Panc1 (cell line): ENCODE data around the gene RMI1. TPM values are rescaled to one million over a fixed set of nuclear protein-coding genes. Genes with fewer than 3 reads are reported as not detected.

Source experiments
- ATAC-seq: fragments of 200-7000 bp; cut with Tn5 transposase; 2 replicates; pipeline ENCODE4 v1.9.1; 2020; ENCODE audit warnings: mild to moderate bottlenecking, moderate library complexity
- BruUV-seq: library from RNA; stranded (reverse); fragments of 400-500 nt; replicated peaks from 2 replicates; lab custom pipeline; 2021; lab: Mats Ljungman, UMichigan
- CTCF ChIA-PET: fragments of 300-600 bp; sonication (Branson Sonifier 250); formaldehyde crosslinking; loops from one replicate; lab custom pipeline; 2022; ENCODE audit warnings: antibody characterized with exemption; lab: Charles Lee
- POLR2A ChIA-PET: fragments of 300-600 bp; sonication (Branson Sonifier 250); formaldehyde crosslinking; loops from one replicate; lab custom pipeline; 2022; ENCODE audit warnings: antibody characterized with exemption; lab: Charles Lee
- DNase-seq: peaks from one replicate; pipeline ENCODE4 v3.0.0-alpha.2; 2010; ENCODE audit warnings: low read depth, low spot score
- H3K27ac ChIP-seq: 2 replicates; pipeline ENCODE4 v1.5.1; 2011; ENCODE audit warnings: mild to moderate bottlenecking, low read length, inconsistent platforms
- H3K27me3 ChIP-seq: fragments of 200-500 bp; sonication (Bioruptor generic); 2 replicates; pipeline ENCODE4 v1.6.0; 2014; ENCODE audit warnings: low read length, inconsistent platforms; ENCODE audit not compliant: control insufficient read depth, insufficient read depth
- H3K36me3 ChIP-seq: fragments of 200-500 bp; sonication (Bioruptor generic); 2 replicates; pipeline ENCODE4 v1.5.1; 2014; ENCODE audit warnings: inconsistent platforms, mild to moderate bottlenecking, low read length, moderate library complexity; ENCODE audit not compliant: control insufficient read depth, insufficient read depth
- H3K4me1 ChIP-seq: 2 replicates; pipeline ENCODE4 v1.5.1; 2011; ENCODE audit warnings: inconsistent platforms, mild to moderate bottlenecking, low read length, moderate library complexity; ENCODE audit not compliant: control insufficient read depth, insufficient read depth
- H3K4me3 ChIP-seq, 2 experiments: 2 replicates each; pipeline ENCODE4 v1.5.1; 2011 to 2012; ENCODE audit warnings: low read depth in 2 of 2, low read length in 2 of 2, mild to moderate bottlenecking in 2 of 2, inconsistent platforms in 1 of 2, moderate library complexity in 1 of 2
- H3K9me3 ChIP-seq: fragments of 200-500 bp; sonication (Bioruptor generic); 2 replicates; pipeline ENCODE4 v1.5.1; 2014; ENCODE audit warnings: low read depth, mild to moderate bottlenecking, inconsistent platforms, low read length, moderate library complexity; ENCODE audit not compliant: control insufficient read depth, insufficient read depth
- POLR2AphosphoS5 ChIP-seq: IDR thresholded peaks from 2 replicates; pipeline ENCODE4 v1.6.1; 2012; ENCODE audit warnings: mild to moderate bottlenecking, low read depth, low read length, moderate library complexity
- SIN3A ChIP-seq: IDR thresholded peaks from 2 replicates; pipeline ENCODE4 v1.6.1; 2012; ENCODE audit warnings: low read depth, mild to moderate bottlenecking, low read length, moderate library complexity, borderline replicate concordance; ENCODE audit not compliant: insufficient read depth
- TCF7L2 ChIP-seq: IDR thresholded peaks from 2 replicates; pipeline ENCODE4 v1.6.1; 2011; ENCODE audit warnings: mild to moderate bottlenecking, low read depth, low read length, inconsistent platforms
- in situ Hi-C: cut with HindIII; loops from 2 replicates; pipeline ENCODE4 v1.10.0; 2016; ENCODE audit warnings: low sequenced_read_pairs, low pct_unique_long_range_greater_than_20kb
- intact Hi-C: fragments of 100-400 bp; cut with micrococcal nuclease; formaldehyde crosslinking; loops from one replicate; pipeline ENCODE4 v1.10.0; 2022; ENCODE audit not compliant: unreplicated experiment
- total RNA-seq: library from RNA; stranded (reverse); gene quantifications from one replicate; pipeline ENCODE4 v1.2.1, GENCODE V29; 2021; ENCODE audit not compliant: unreplicated experiment
- TF ChIP-seq, protein P1 (sequence below): fragments of 450-650 bp; IDR thresholded peaks from 2 replicates; pipeline ENCODE4 v1.5.1; 2017; ENCODE audit warnings: mild to moderate bottlenecking
- TF ChIP-seq, protein P2 (sequence below), 2 experiments: IDR thresholded peaks; 2 replicates each; pipeline ENCODE4 v1.6.1; 2011 to 2012; ENCODE audit warnings: low read depth in 2 of 2, control low read depth in 1 of 2, low read length in 1 of 2, mild to moderate bottlenecking in 1 of 2, moderate library complexity in 1 of 2; ENCODE audit not compliant: insufficient read depth in 1 of 2

RMI1 gene
- total RNA-seq, 1 experiment from 2014 or later = 14.6 TPM

DNA sequence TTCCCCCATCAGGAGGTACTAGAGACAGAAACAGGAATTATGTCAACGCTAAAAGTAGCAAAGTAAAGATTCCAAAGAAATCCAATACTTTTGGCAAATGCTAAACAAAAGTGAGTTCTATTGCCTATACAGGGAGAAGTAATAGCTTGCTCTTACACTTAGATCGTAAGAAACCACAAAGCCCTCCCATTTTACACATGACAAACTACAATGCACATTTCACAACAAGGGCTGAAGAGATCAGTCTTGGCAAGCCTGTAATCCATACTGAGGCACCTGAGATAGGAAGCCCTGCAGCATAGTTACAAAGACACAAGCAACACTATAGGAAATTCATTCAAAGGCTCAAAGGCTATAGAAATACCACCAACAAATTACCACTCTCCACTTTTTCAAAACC, 8.3 kb upstream of the RMI1 start:
- no peak for ATAC-seq
- intact Hi-C loops = no loop called here
- H3K9me3 ChIP-seq = no peaks in the 10 kb centered on the region

DNA sequence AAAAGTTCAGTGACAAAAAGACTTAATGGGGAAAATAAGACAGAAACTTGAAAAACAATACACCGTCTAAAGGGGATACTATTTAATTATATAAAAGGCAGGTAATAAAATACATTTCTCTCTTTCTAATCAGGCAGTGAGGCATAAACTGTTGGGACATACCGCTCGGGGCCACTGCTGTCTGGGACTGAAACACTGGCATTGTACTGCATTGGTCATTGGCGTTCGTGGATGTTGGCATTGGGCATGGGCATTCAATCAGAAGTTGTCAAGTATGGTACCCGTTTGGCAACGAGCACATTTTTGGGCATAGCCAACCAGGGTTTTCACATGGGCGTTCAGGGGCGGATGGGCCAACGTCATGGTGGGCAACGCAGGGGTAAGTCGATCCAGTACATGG, 5.3 kb upstream of the RMI1 start:
- no TSS peak for BruUV-seq
- Histone ChIP-seq H3K9me3 (no peaks in the 10 kb centered on the region), H3K27me3 (no peaks in the 10 kb centered on the region), H3K4me3 (no peak overlapping the region), H3K27ac (no peak overlapping the region), H3K4me1 (peaks cover 10% of the 10 kb centered on the region; the same call in 1 of the 2 replicates), H3K36me3 (peaks cover 77% of the 10 kb centered on the region)
- ChIA-PET CTCF (no interaction called here), POLR2A (no interaction called here)
- ATAC-seq = no peak
- no peak for DNase-seq
- intact Hi-C loops = no loop called here
- in situ Hi-C loops = no loop called here
- TF ChIP-seq, protein P1, sequence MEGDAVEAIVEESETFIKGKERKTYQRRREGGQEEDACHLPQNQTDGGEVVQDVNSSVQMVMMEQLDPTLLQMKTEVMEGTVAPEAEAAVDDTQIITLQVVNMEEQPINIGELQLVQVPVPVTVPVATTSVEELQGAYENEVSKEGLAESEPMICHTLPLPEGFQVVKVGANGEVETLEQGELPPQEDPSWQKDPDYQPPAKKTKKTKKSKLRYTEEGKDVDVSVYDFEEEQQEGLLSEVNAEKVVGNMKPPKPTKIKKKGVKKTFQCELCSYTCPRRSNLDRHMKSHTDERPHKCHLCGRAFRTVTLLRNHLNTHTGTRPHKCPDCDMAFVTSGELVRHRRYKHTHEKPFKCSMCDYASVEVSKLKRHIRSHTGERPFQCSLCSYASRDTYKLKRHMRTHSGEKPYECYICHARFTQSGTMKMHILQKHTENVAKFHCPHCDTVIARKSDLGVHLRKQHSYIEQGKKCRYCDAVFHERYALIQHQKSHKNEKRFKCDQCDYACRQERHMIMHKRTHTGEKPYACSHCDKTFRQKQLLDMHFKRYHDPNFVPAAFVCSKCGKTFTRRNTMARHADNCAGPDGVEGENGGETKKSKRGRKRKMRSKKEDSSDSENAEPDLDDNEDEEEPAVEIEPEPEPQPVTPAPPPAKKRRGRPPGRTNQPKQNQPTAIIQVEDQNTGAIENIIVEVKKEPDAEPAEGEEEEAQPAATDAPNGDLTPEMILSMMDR = no peak
- TF ChIP-seq TCF7L2 = no peak
- no peak for TF ChIP-seq SIN3A
- TF ChIP-seq POLR2AphosphoS5 = no peak; the same call in 1 of the 2 replicates
- TF ChIP-seq, protein P2, sequence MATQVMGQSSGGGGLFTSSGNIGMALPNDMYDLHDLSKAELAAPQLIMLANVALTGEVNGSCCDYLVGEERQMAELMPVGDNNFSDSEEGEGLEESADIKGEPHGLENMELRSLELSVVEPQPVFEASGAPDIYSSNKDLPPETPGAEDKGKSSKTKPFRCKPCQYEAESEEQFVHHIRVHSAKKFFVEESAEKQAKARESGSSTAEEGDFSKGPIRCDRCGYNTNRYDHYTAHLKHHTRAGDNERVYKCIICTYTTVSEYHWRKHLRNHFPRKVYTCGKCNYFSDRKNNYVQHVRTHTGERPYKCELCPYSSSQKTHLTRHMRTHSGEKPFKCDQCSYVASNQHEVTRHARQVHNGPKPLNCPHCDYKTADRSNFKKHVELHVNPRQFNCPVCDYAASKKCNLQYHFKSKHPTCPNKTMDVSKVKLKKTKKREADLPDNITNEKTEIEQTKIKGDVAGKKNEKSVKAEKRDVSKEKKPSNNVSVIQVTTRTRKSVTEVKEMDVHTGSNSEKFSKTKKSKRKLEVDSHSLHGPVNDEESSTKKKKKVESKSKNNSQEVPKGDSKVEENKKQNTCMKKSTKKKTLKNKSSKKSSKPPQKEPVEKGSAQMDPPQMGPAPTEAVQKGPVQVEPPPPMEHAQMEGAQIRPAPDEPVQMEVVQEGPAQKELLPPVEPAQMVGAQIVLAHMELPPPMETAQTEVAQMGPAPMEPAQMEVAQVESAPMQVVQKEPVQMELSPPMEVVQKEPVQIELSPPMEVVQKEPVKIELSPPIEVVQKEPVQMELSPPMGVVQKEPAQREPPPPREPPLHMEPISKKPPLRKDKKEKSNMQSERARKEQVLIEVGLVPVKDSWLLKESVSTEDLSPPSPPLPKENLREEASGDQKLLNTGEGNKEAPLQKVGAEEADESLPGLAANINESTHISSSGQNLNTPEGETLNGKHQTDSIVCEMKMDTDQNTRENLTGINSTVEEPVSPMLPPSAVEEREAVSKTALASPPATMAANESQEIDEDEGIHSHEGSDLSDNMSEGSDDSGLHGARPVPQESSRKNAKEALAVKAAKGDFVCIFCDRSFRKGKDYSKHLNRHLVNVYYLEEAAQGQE (IDR thresholded peaks at IDR 0.05; ENCODE audit: insufficient read depth in 1 of 2, low read depth in 2 of 2, low read length in 1 of 2) = no peak

More for the DNA sequence above, 8.3 kb upstream of the RMI1 start:
- ChIA-PET CTCF (no interaction called here), POLR2A (no interaction called here)
- no peak overlapping the region for H3K4me3 ChIP-seq
- no peaks in the 10 kb centered on the region for H3K27me3 ChIP-seq
- no TSS peak for BruUV-seq
- peaks cover 9% of the 10 kb centered on the region; the same call in 1 of the 2 replicates for H3K4me1 ChIP-seq
- TF ChIP-seq POLR2AphosphoS5 (no peak), SIN3A (no peak), TCF7L2 (no peak)
- TF ChIP-seq, protein P2 (IDR thresholded peaks at IDR 0.05; ENCODE audit: insufficient read depth in 1 of 2, low read depth in 2 of 2, low read length in 1 of 2) = no peak
- TF ChIP-seq, protein P1 = no peak
- no peak for DNase-seq
- no peak overlapping the region for H3K27ac ChIP-seq
- in situ Hi-C loops = no loop called here
- H3K36me3 ChIP-seq = peaks cover 75% of the 10 kb centered on the region
